Melanocyte of skin (primary cell): ENCODE measurements around the gene ACOT7. TPM values are rescaled to one million over a fixed set of nuclear protein-coding genes. Genes with fewer than 3 reads are reported as not detected.

Source experiments
- small RNA-seq, 2 donors: library from RNA; depleted of rRNA; stranded (forward); fragments of <200 nt; gene quantifications; one replicate each; pipeline ENCODE3, GENCODE V24; 2012
- total RNA-seq, 2 donors: library from RNA; depleted of rRNA; stranded (reverse); fragments of >200 nt; gene quantifications; 2 replicates each; pipeline ENCODE4 v1.2.3, GENCODE V29; 2012

Gene ACOT7, protein sequence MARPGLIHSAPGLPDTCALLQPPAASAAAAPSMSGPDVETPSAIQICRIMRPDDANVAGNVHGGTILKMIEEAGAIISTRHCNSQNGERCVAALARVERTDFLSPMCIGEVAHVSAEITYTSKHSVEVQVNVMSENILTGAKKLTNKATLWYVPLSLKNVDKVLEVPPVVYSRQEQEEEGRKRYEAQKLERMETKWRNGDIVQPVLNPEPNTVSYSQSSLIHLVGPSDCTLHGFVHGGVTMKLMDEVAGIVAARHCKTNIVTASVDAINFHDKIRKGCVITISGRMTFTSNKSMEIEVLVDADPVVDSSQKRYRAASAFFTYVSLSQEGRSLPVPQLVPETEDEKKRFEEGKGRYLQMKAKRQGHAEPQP
- total RNA-seq, result 100 to 1,000 TPM; 115 to 148 TPM

DNA sequence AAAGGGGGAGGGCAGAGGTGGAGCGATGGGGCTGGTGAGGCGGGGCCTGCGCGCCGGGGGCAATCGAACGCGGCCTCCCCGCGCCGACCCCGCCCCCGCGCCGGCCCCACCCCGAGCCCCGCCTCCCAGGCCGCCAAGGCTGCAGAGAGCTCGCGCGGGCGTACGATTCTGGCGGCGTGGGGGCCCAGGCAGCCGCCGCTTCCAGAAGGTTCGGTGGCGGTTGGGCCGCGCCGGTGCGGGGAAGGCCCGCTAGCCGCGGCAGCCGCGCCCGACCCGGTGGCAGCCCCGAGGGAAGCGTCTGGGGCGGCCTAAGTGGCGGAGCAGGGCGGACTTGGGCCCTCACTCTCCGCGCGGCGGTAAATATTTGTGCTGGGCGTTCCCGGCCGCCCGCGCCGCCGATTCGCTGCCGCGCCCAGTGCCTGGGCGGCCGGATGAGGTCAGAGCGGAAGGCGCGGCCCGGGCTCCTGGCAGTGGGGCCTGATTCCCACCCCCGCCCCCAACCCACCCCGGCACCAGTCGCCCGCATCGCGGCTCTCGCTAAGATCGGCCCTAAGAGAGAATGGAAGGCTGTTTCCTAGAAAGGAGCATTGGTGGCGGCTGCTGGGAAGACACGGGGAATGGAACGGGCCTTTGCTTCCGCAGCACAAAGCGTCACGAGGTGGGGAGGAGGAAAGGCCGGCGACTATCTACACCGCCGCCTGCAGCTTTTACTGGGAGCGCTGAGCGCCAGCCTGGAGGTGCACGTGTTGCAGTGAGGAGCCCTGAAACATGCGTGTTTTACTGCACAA lies at the start of gene ACOT7:
Gene ACOT7, minus strand, starts transcription at position 368 of the 788 bp plus-strand sequence. CDS start 368 bp downstream, outside the sequence.

DNA sequence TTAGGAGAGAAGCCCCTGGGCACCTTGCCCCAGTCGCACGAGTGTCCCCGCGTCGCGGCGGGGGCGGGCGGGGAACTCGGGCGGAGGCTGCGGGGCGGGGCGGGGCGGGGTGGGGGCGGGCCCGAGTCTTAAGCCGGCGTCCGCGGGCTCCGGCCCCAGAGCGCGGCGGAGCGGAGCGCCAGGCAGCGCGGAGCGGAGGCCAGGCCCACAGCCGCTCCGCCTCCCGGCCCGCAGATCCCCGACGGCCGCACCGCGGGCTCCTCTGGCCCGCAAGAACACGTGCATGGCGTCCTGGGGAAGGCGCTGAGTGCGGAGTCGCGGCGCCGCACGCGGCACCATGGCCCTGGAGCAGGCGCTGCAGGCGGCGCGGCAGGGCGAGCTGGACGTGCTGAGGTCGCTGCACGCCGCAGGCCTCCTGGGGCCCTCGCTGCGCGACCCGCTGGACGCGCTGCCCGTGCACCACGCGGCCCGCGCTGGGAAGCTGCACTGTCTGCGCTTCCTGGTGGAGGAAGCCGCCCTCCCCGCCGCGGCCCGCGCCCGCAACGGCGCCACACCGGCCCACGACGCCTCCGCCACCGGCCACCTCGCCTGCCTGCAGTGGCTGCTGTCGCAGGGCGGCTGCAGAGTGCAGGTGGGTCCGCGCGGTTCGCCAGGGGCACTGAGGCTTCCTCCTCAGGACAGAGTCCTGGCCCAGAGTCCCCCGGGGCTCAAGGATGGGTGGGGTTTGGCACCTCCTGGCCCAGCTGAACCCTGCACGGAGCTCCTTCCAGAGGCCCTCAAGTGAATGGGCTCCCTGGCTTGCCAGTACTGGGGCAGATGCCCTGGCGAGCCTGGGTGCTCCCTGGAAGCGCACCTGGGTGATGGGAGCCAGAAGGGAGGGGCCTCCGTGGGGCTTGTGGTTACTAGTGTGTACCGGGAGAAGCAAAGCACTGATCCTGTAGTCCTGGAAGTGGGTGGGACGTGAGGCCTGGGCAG lies 31.3 kb upstream of the ACOT7 start, which contains the start of gene ESPN:
Gene ESPN, plus strand, starts transcription at position 158 of the 975 bp plus-strand sequence. Its CDS starts 180 bp downstream, at position 338.

DNA sequence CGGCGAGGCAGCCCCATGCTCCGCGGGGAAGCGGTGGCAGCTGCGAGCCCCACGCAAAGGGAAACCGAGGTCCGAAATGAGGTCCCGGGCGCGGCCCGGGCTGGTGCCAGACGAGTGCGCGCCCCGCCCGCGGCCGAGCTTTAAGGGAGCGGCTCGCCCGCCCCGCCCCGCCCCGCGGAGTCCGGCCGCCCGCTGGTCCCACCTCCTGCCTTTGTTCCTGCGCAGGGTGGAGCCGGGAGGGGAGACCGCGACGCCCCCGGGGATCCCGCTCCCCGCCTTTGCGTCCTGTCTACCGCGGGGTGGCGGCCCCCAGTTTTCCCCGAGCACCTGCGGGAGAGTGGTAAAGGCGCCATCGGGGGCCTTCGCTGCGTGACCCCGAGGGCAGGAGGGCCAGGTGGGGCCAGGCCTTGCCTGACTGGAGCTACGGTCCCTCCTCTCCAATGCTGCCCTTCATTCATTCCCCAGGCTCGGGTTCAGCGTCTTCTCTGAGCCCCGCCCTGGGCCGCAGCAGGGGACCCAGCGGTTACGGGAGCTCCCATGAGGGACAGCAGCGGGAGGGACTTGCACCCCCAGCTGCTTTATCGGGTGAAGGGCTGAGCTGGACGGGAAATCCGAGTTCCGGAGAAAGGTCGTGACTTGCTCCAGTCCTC lies 26.4 kb upstream of the ACOT7 start, which contains the start of gene HES2:
Gene HES2, minus strand, starts transcription at position 116 of the 650 bp plus-strand sequence. Its CDS starts 99 bp downstream, at position 17.

DNA sequence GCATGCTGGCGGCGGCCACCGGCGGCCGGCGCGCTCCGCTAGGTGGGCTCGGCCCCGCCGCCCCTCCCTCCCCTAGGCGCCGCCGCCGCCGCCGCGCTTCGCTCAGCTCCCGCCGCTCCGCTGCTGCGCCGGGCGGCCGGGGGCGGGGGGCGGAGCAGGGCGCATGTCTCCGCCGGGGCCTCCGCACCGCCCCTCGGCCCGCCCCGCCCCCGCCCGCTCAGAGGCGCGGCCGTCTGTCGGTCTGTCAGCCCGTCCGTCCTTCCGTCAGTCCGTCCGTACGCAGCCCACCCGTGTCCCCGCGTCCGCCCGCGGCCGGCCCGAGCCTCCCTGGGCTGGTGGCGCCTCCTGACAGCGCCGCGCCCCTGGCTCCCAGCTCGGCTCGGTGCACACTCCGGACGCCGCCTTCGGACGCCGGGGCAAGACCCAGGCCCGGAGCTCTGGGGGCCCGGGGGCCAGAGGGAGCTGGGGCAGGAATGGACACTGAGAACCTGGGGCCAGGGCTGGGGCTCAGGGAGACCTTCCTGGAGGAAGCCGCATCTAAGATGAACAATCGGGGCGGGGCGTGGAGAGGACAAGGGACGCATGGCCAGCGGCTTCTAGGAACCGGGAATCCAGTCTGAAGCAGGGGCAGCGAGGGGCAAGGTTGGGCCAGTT lies 132.5 kb downstream of the ACOT7 start, which contains the start of gene GPR153:
Gene GPR153, minus strand, starts transcription at position 138 of the 654 bp plus-strand sequence. CDS start 6,193 bp downstream, outside the sequence.

DNA sequence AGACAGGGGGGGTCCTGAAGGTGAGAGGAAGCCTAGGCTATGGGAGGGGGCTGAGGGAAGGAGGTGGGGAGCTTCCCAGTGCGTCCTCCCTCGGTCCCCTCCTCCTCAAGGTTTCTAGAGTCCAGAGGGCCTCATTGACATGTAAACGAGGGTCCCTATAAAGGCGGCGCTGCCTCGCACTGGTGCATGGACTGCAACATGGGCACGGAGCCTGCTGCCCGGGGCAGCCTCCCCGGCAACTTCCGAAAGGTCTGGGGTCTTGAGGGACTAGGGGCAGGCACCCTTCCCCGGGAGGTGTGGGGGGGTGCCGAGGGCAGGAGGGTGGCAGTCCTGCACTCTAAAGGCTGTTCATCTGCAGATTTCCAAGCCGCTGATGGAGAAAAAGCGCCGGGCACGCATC lies 149.6 kb downstream of the ACOT7 start, which contains the start of gene HES3:
Gene HES3, plus strand, starts transcription at position 187 of the 400 bp plus-strand sequence. Its CDS starts 187 bp downstream, at position 374.

Small RNAs within 50 kb of the gene (small RNA-seq; reads per million reads assigned to genes)
- 0 reads per million in 2 donors for gene MIR4252

Other genes with a start within 250 kb of the ACOT7 start
- under 1 TPM in 1 of 2 donors, not detected in 1; under 0.01 TPM for gene CHD5, start 213.4 kb downstream of the ACOT7 start, total RNA-seq
- gene RPL22, start 194.2 kb downstream of the ACOT7 start, total RNA-seq, result 10 to 100 TPM; 42.7 to 83.9 TPM
- 10 to 100 TPM; 10.7 to 12.4 TPM for gene RNF207, start 187.6 kb downstream of the ACOT7 start, total RNA-seq
- gene ICMT, start 157.8 kb downstream of the ACOT7 start, total RNA-seq, result 10 to 100 TPM; 58.8 to 86.6 TPM
- not detected for gene HES3, start 149.6 kb downstream of the ACOT7 start, total RNA-seq
- 1 to 10 TPM; 5.7 to 8.3 TPM for gene GPR153, start 132.7 kb downstream of the ACOT7 start, total RNA-seq
- gene HES2, start 26.2 kb upstream of the ACOT7 start, total RNA-seq, result under 1 TPM in 1 of 2 donors, not detected in 1; 0.33 TPM
- under 1 TPM in 1 of 2 donors, not detected in 1; under 0.01 TPM for gene ESPN, start 31.0 kb upstream of the ACOT7 start, total RNA-seq
- gene TNFRSF25, start 72.4 kb upstream of the ACOT7 start, total RNA-seq, result under 1 TPM in 1 of 2 donors, not detected in 1; under 0.01 TPM
- 1 to 10 TPM in 1 of 2 donors, under 1 TPM in 1; 0.33 to 1.4 TPM for gene PLEKHG5, start 97.9 kb upstream of the ACOT7 start, total RNA-seq
- gene NOL9, start 160.7 kb upstream of the ACOT7 start, total RNA-seq, result 10 to 100 TPM; 19.3 to 25.3 TPM
- not detected for gene TAS1R1, start 161.5 kb upstream of the ACOT7 start, total RNA-seq
- 10 to 100 TPM; 10.3 to 14.0 TPM for gene ZBTB48, start 186.2 kb upstream of the ACOT7 start, total RNA-seq
- 10 to 100 TPM; 51.0 to 54.7 TPM for gene KLHL21, start 209.1 kb upstream of the ACOT7 start, total RNA-seq
- 1 to 10 TPM; 8.9 to 9.7 TPM for gene PHF13, start 220.0 kb upstream of the ACOT7 start, total RNA-seq
- 10 to 100 TPM; 14.8 to 21.0 TPM for gene THAP3, start 231.1 kb upstream of the ACOT7 start, total RNA-seq